Endothelial cell of umbilical vein (primary cell): ENCODE data around the gene ZNF106. TPM values are rescaled to one million over a fixed set of nuclear protein-coding genes. Genes with fewer than 3 reads are reported as not detected.
A peak's percentile ranks its signal among the peaks of the same experiment; 100 is the strongest.

Source experiments
- BruUV-seq: library from RNA; stranded (reverse); fragments of 400-500 nt; replicated peaks from 2 replicates; lab custom pipeline; 2021; lab: Mats Ljungman, UMichigan
- CTCF ChIA-PET: fragments of 300-600, 350-600 bp; sonication (Branson Sonifier 250); formaldehyde crosslinking; loops from one replicate; lab custom pipeline; 2021; ENCODE audit warnings: antibody characterized with exemption, inconsistent platforms; lab: Charles Lee
- POLR2A ChIA-PET: fragments of 300-600, 350-600 bp; sonication (Branson Sonifier 250); formaldehyde crosslinking; loops from one replicate; lab custom pipeline; 2021; ENCODE audit warnings: antibody characterized with exemption, inconsistent platforms; lab: Charles Lee
- DNase-seq: peaks from one replicate; pipeline ENCODE4 v3.0.0-alpha.2; 2011; ENCODE audit warnings: low read depth, low spot score
- FAIRE-seq: peaks from 2 replicates; lab custom pipeline; 2011; peaks lifted over from hg19 to GRCh38; lab: Jason Lieb, UNC
- H2AFZ ChIP-seq: 2 replicates; pipeline ENCODE4 v1.6.0; 2012; ENCODE audit warnings: low read depth, low read length, control low read depth, inconsistent platforms
- H3K27ac ChIP-seq: 2 replicates; pipeline ENCODE4 v1.5.1; 2011; ENCODE audit warnings: low read depth, mild to moderate bottlenecking, control low read depth, low read length, moderate library complexity; ENCODE audit not compliant: insufficient read depth
- H3K27me3 ChIP-seq, 2 experiments: 2 replicates each; pipeline versions ENCODE4 v1.6.0 to v1.6.1; 2011; ENCODE audit warnings: low read length in 2 of 2, mixed read lengths in 1 of 2; ENCODE audit not compliant: control insufficient read depth in 2 of 2, insufficient read depth in 2 of 2
- H3K36me3 ChIP-seq, 2 experiments: 2 replicates in 1 of 2; 3 replicates in 1 of 2; pipeline ENCODE4 v1.5.1; 2011; ENCODE audit warnings: low read length in 2 of 2, mild to moderate bottlenecking in 1 of 2, moderate library complexity in 1 of 2; ENCODE audit not compliant: control insufficient read depth in 2 of 2, insufficient read depth in 2 of 2; ENCODE audit errors: extremely low read depth in 1 of 2
- H3K4me1 ChIP-seq: 3 replicates; pipeline ENCODE4 v1.5.1; 2011; ENCODE audit warnings: mild to moderate bottlenecking, low read length; ENCODE audit not compliant: control insufficient read depth, insufficient read depth; ENCODE audit errors: extremely low read depth
- H3K4me2 ChIP-seq: 2 replicates; pipeline ENCODE4 v1.6.1; 2011; ENCODE audit warnings: low read length, control low read depth, mixed read lengths; ENCODE audit not compliant: insufficient read depth
- H3K4me3 ChIP-seq, 3 experiments: fragments of 200-600 bp in 1 of 3; sonication (generic), shearing (Covaris generic) in 1 of 3; replicated peaks in 1 of 3; 2 replicates each; pipeline ENCODE4 v1.5.1; 2011 to 2016; ENCODE audit warnings: control low read depth in 3 of 3, low read length in 3 of 3, mild to moderate bottlenecking in 2 of 3, inconsistent platforms in 1 of 3, low read depth in 1 of 3, moderate library complexity in 1 of 3; ENCODE audit not compliant: insufficient read depth in 1 of 3
- H3K79me2 ChIP-seq: 2 replicates; pipeline ENCODE4 v1.6.0; 2012; ENCODE audit warnings: low read length, inconsistent platforms; ENCODE audit not compliant: control insufficient read depth, insufficient read depth
- H3K9ac ChIP-seq: replicated peaks from 2 replicates; pipeline ENCODE3; 2011; ENCODE audit warnings: low read length, control low read depth; ENCODE audit not compliant: insufficient read depth; ENCODE audit errors: extremely low read depth
- H3K9me1 ChIP-seq: replicated peaks from 3 replicates; pipeline ENCODE4 v1.6.0; 2011; ENCODE audit warnings: mild to moderate bottlenecking, low read length; ENCODE audit not compliant: control insufficient read depth, insufficient read depth; ENCODE audit errors: extremely low read depth
- H3K9me3 ChIP-seq: replicated peaks from 2 replicates; pipeline ENCODE4 v1.5.1; 2012; ENCODE audit warnings: low read length, inconsistent platforms; ENCODE audit not compliant: control insufficient read depth, insufficient read depth
- H4K20me1 ChIP-seq: replicated peaks from 2 replicates; pipeline ENCODE3; 2011; ENCODE audit warnings: mild to moderate bottlenecking, low read length; ENCODE audit not compliant: control insufficient read depth, insufficient read depth; ENCODE audit errors: extremely low read depth
- EZH2 ChIP-seq: IDR thresholded peaks from 2 replicates; pipeline ENCODE4 v1.6.1; 2012; ENCODE audit warnings: borderline replicate concordance, low read depth, mild to moderate bottlenecking, moderate library complexity, low read length, inconsistent platforms; ENCODE audit not compliant: severe bottlenecking
- FOS ChIP-seq: IDR thresholded peaks from 2 replicates; pipeline ENCODE4 v1.6.1; 2011; ENCODE audit warnings: mild to moderate bottlenecking, low read length, moderate library complexity, borderline replicate concordance; ENCODE audit not compliant: insufficient read depth
- JUN ChIP-seq: IDR thresholded peaks from 2 replicates; pipeline ENCODE4 v1.6.1; 2011; ENCODE audit warnings: borderline replicate concordance, low read depth; ENCODE audit not compliant: insufficient read length, insufficient read depth
- POLR2A ChIP-seq: IDR thresholded peaks from 2 replicates; pipeline ENCODE4 v1.6.1; 2012; ENCODE audit warnings: low read depth, mild to moderate bottlenecking, control low read depth, low read length
- dilution Hi-C: fragments of 300-500 bp; cut with MboI; formaldehyde crosslinking; loops from one replicate; pipeline ENCODE4 v1.15.0; 2019; ENCODE audit warnings: low sequenced_read_pairs; ENCODE audit not compliant: extremely low pct_ligation_motif_present
- intact Hi-C: fragments of 100-400 bp; cut with micrococcal nuclease; formaldehyde crosslinking; loops from one replicate; pipeline ENCODE4 v1.10.0; 2022
- polyA plus RNA-seq, 4 experiments: library from polyadenylated mRNA; depleted of rRNA in 3 of 4; stranded (reverse) in 3 of 4; unstranded in 1 of 4; fragments of >200 nt; gene quantifications; 2 replicates each; pipeline versions ENCODE4 v1.2.1 to v1.2.3, GENCODE V29; 2011 to 2012; ENCODE audit warnings: missing spikeins in 1 of 4
- total RNA-seq: library from RNA; stranded (reverse); gene quantifications from 2 replicates; pipeline ENCODE4 v1.2.3, GENCODE V29; 2021
- TF ChIP-seq, protein P1 (sequence below): IDR thresholded peaks from 2 replicates; pipeline ENCODE4 v1.6.1; 2011; ENCODE audit not compliant: insufficient read depth, insufficient read length

ZNF106 gene
- total and polyA plus RNA-seq, 2 donors (not counting 3 experiments of a cell fraction or from before 2014, with no cell fraction given), result 18.9 to 53.5 TPM

DNA sequence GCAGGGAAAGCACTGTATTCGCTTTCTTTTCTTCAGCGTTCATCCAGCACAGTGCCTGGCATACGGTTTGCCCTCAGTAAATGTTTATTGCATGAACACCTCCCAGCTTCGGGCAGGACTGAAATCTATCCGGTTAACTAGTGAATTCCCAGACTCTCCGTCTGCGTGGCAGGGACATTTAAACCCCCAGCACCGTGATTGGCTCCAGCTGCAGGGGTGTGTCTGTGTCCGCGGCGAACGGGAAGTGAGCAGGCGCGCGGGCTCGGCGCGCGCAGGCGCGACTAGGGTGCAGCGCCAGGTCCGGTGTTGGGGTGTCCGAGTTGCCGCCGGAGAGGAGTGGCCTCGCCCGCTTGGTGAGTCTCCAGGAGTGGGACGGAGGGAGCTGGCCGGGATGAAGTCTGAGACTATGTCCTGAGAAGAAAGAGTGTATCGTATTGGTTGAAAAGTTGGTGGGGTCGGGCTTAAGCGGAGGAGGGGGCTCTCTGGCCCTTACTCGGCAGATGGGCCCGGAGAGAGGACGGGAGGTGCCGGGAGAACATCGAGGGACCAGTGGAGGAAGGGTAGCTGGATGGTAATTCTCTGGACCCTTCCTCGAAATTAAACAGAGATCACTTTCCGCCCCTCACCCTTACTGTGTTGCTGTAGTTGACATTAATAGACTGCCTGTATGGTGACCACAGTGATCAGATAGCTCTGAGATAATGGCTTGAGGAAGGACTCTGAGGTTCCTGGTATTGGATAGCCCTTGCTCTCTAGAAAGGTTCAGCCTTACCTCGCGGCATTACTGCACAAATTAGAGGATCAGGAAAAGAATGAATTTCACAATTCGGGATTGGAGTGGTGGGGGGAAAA, 4.6 kb upstream of the ZNF106 start, which contains the start of gene SNAP23:
Gene SNAP23 (plus strand): TSS at position 274 of the 852 bp plus-strand sequence. CDS start 16,213 bp downstream, outside the sequence.
- Histone ChIP-seq H4K20me1 (no peaks in the 10 kb centered on the region), H3K27me3 (no peaks in the 10 kb centered on the region), H2AFZ (no peak within 1 kb of the TSS), H3K36me3 (peaks cover 0 to 2% of the 10 kb centered on the region in 2 experiments), H3K9ac (peak within 1 kb of the TSS; percentile 95), H3K4me2 (peak within 1 kb of the TSS; percentile 83), H3K4me3 (peak within 1 kb of the TSS; percentile 66 to 98 (median 71)), H3K27ac (peak within 1 kb of the TSS; percentile 95), H3K4me1 (peaks cover 65% of the 10 kb centered on the region), H3K9me1 (no peaks in the 10 kb centered on the region), H3K9me3 (no peaks in the 10 kb centered on the region), H3K79me2 (peaks cover 45% of the 10 kb centered on the region)
- peak; percentile 98 for DNase-seq
- POLR2A ChIA-PET, result interaction anchor here (0.6 to 1.2 kb wide), 4 partner anchors 11 to 22 kb away, joined by 3 to 8 read pairs (median 5); no protein-coding TSS in a partner anchor
- CTCF ChIA-PET, result interaction anchor here (1.0 to 1.8 kb wide), 5 partner anchors 11 to 53 kb away, joined by 3 to 6 read pairs (median 5); partner anchors contain the start of genes HAUS2 and LRRC57
- TF ChIP-seq POLR2A (peak; percentile 59), EZH2 (no peak), JUN (no peak)
- BruUV-seq, result TSS peak; percentile 41
- peak; percentile 83 for FAIRE-seq
- intact Hi-C loops, result loop anchor here (2.0 kb wide), 2 partner anchors 15 to 53 kb away; partner anchors contain the start of genes HAUS2 and LRRC57
- dilution Hi-C loops, result no loop called here

DNA sequence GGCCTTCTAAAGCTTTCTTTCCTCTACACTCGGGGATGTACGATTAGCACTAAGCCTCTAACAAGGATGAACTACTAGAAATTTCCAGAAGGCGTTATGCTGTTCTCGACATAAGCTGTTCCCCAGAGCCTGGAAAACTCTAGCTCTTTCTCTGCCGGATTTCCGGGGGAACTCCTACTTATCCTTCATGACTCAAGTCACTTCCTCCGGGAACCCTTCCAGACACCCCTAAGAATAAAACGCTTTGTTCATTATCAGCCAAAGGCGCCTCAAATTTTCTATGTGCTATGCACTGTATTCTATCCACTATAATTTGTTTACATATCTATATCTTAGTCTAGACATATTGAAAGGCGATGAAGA, 4.0 kb upstream of the ZNF106 start:
- H2AFZ ChIP-seq, result no peak overlapping the region
- peaks cover 0 to 2% of the 10 kb centered on the region in 2 experiments for H3K36me3 ChIP-seq
- peak overlapping the region; percentile 95 for H3K27ac ChIP-seq
- ChIA-PET POLR2A (interaction anchor here (0.5 to 1.2 kb wide), 4 partner anchors 9 to 80 kb away, joined by 3 to 8 read pairs (median 5); partner anchors contain the start of gene STARD9), CTCF (interaction anchor here (1.4 to 1.8 kb wide), 4 partner anchors 12 to 54 kb away, joined by 4 to 6 read pairs (median 5); partner anchors contain the start of genes HAUS2 and LRRC57)
- no peaks in the 10 kb centered on the region for H3K9me3 ChIP-seq
- FAIRE-seq (no peak), DNase-seq (peak; percentile 86)
- peak overlapping the region in 2 of 3 experiments; percentile 10 to 98 for H3K4me3 ChIP-seq
- H4K20me1 ChIP-seq, result no peaks in the 10 kb centered on the region
- no peaks in the 10 kb centered on the region for H3K9me1 ChIP-seq
- peak overlapping the region; percentile 83 for H3K4me2 ChIP-seq
- intact Hi-C loops (loop anchor here (2.0 to 5.0 kb wide), 3 partner anchors 16 to 223 kb away; partner anchors contain the start of genes GANC, HAUS2, LRRC57 and TMEM87A), dilution Hi-C loops (no loop called here)
- TSS peak; percentile 67 for BruUV-seq
- peak; percentile 73 for TF ChIP-seq JUN
- TF ChIP-seq FOS, result peak; percentile 74
- TF ChIP-seq, protein P1, sequence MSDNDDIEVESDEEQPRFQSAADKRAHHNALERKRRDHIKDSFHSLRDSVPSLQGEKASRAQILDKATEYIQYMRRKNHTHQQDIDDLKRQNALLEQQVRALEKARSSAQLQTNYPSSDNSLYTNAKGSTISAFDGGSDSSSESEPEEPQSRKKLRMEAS, result no peak
- H3K79me2 ChIP-seq, result peaks cover 46% of the 10 kb centered on the region
- no peaks in the 10 kb centered on the region for H3K27me3 ChIP-seq
- peak overlapping the region; percentile 95 for H3K9ac ChIP-seq
- peaks cover 62% of the 10 kb centered on the region for H3K4me1 ChIP-seq
